SH-SY5Y (cell line): ENCODE measurements around the gene FUCA1.

ENCODE experiments used
- GATA2 ChIP-seq: IDR thresholded peaks from 2 replicates; pipeline ENCODE4 v1.6.1; 2011; ENCODE audit warnings: mild to moderate bottlenecking, low read depth, low read length
- GATA3 ChIP-seq: IDR thresholded peaks from 2 replicates; pipeline ENCODE4 v1.6.1; 2011; ENCODE audit warnings: low read depth, mild to moderate bottlenecking, low read length, moderate library complexity

DNA sequence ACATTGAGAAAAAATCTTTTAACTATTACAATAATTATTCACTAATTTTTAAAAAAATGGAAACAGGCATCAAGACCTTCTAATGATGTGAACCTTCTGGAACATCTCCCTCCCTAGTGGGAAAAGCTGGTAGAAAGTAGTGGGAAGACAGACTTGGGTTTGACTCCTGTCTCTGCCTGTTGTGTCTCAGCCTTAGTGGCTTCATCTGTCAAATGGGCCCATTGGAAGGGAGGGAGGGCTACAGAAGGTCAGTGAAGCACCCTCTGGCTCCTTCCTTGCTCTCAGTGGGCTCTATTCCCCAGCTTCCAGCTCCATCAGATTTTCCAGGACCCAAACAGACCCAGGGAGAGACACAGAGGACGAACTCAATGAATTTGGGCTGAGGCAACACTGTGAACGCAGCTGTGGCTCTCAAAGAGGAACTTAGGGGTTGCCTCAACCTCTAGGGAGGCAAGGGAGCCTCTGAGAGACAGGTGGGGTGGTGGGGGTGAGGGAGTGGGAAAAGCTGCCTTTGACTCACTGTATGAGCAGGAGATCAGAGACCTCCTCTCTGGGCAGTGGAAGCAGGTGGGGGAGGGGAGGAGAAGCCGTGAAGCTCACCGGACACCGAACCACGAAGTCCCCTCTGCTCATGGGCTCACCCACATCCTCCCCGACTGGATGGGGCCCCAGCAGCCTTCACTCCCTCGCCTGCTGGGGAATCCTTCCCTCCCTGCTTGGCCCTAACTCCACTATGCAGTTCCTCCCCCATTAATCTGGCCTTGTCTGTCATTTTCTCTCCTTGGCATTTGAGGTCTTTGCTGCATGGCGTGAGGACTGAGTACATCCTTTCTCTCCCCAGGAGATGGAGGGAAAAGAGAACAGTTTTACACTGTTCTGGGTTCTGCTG lies 40.6 kb upstream of the FUCA1 start:
- TF ChIP-seq GATA2 (no peak), GATA3 (no peak)
